Epithelial cell of prostate (primary cell): ENCODE data around the gene UBE2L6.

Experiments used
- DNase-seq: peaks from one replicate; pipeline ENCODE4 v3.0.0-alpha.2; 2011; ENCODE audit warnings: low read depth, low spot score
- H3K27ac ChIP-seq: fragments of 450-650 bp; 2 replicates; pipeline ENCODE4 v1.5.1; 2017; ENCODE audit warnings: mild to moderate bottlenecking

The UBE2L6 gene

DNA sequence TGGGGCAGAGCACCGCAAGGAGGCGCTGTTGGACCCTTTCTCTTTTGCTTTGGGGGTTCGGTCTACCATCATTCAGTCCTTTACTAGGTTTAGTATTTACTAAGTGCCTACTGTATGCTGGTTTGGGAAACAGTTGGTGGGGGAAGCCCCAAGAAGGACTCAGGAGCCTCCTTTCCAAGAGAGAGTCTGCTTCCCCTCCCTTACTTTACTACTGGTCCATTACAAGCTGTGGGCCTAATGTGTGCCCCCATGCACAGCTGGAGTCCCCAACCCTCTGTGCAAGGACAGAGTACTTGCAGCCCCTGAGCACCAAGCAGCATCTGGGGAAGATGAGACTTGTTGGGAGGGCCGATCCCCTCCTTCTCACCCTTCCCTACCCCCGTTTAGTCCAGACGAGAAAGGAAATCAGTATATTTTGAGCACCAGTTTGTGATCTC lies 876 bp upstream of the UBE2L6 start:
- no peak overlapping the region for H3K27ac ChIP-seq
- no peak for DNase-seq

DNA sequence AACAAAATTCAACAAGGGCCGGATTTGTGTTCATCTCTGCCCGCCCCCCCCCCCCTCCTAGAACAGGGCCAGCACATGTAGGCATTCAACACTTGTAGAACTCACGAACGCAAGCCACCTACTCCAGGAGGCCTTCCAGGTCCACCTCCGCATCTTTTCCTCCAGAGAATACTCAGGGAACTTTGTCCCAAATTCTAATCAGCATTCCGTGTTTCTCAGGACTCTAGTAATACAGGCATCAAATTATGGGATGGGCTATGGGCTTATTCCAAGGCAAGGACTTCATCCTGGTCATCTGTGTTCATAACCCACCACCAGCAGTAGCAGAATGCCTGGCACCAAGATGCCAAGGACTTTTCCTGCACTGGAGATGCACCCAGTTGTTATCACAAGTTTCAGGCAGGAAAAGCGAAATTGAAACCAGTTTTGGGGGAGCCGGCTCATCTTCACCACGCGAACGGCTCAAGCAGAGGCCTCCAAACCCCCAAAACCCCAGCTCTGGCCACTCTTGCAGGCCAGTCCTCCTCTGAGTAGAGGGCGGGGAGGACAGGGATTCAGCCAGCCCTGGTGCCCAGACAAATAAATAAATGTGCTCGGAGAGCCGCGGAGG lies 462 bp downstream of the UBE2L6 start:
- no peak overlapping the region for H3K27ac ChIP-seq
- no peak for DNase-seq

- H3K27ac ChIP-seq: peak overlapping the region; percentile 24
Measured at GRCh38 chr11:57566005-57566904, 1.2 kb downstream of the UBE2L6 start.

DNA sequence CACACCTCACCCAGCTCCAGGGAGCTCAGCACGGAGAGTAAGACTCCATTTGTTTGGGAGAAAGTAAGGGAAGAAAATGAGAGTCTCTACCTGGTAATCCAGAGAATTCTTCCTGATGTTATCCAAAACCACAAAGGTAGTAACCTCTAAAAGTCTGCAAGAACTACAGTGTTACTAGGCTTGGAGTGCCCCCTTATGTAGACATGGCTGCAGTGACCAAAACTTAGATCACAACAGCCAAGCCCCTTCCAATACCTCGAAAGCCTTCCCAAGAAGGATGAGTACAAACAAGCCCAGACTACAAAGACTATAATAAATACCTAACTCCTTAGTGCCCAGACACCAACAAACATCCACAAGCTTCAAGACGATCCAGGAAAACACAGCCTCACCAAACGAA lies 4.9 kb downstream of the UBE2L6 start:
- no peak overlapping the region for H3K27ac ChIP-seq
- no peak for DNase-seq

More at GRCh38 chr11:57566005-57566904, 1.2 kb downstream of the UBE2L6 start:
- DNase-seq: no peak

DNA sequence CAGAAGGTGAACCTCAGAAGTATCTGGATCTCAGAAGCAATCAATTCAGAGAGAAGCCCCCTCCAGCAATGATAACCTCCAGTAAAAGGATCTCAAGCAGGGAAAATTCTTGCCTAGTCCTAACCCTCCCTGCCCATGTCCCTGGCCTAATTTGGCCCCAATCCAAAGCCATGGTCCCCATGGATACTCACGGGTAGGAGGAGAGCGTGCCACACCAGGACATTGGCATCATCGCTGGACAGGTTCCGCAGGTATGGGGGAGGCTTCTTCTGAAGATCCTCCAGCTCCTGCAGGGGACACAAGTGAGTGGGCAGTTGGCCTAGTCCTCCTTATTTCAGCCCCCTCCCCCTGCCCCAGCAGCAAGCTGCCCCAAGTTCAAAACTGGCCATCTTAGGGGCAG lies 7.3 kb downstream of the UBE2L6 start:
- no peak for DNase-seq
- H3K27ac ChIP-seq: no peak overlapping the region

- no peak for DNase-seq
- H3K27ac ChIP-seq: no peak overlapping the region
Measured at GRCh38 chr11:57556041-57556440, 11.4 kb downstream of the UBE2L6 start.

DNA sequence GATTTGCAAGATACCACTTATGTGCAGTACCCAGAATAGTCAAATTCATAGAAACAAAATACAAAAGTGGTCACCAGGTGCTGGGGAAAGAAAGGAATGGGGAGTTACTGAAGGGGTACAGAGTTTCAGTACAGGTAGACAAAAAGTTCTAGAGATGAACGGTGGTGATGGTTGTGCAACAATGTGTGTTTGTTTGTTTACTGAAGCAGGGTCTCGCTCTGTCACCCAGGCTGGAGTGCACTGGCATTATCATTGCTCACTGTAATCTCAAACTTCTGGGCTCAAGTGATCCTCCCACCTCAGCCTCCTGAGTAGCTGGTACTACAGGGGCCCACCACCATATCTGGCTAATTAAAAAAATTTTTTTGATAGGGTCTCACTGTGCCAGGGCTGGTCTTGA lies 12.1 kb downstream of the UBE2L6 start:
- no peak overlapping the region for H3K27ac ChIP-seq
- DNase-seq: no peak

GRCh38 chr11:57552479-57552878 lies 15.0 kb downstream of the UBE2L6 start:
- no peak for DNase-seq
- no peak overlapping the region for H3K27ac ChIP-seq

- no peak for DNase-seq
- H3K27ac ChIP-seq: no peak overlapping the region
Measured at GRCh38 chr11:57551941-57552340, 15.5 kb downstream of the UBE2L6 start.

GRCh38 chr11:57549983-57550382 lies 17.5 kb downstream of the UBE2L6 start:
- no peak for DNase-seq
- no peak overlapping the region for H3K27ac ChIP-seq

- DNase-seq: no peak
- H3K27ac ChIP-seq: no peak overlapping the region
Measured at GRCh38 chr11:57547854-57548377, 19.6 kb downstream of the UBE2L6 start.

GRCh38 chr11:57546869-57547475 lies 20.5 kb downstream of the UBE2L6 start:
- no peak overlapping the region for H3K27ac ChIP-seq
- no peak for DNase-seq

GRCh38 chr11:57546451-57546850 lies 21.0 kb downstream of the UBE2L6 start:
- H3K27ac ChIP-seq: no peak overlapping the region
- no peak for DNase-seq

GRCh38 chr11:57545883-57546282 lies 21.6 kb downstream of the UBE2L6 start:
- no peak overlapping the region for H3K27ac ChIP-seq
- DNase-seq: no peak

- H3K27ac ChIP-seq: no peak overlapping the region
- DNase-seq: no peak
Measured at GRCh38 chr11:57544566-57544965, 22.9 kb downstream of the UBE2L6 start.

GRCh38 chr11:57543593-57543992 lies 23.9 kb downstream of the UBE2L6 start:
- H3K27ac ChIP-seq: no peak overlapping the region
- DNase-seq: no peak

DNA sequence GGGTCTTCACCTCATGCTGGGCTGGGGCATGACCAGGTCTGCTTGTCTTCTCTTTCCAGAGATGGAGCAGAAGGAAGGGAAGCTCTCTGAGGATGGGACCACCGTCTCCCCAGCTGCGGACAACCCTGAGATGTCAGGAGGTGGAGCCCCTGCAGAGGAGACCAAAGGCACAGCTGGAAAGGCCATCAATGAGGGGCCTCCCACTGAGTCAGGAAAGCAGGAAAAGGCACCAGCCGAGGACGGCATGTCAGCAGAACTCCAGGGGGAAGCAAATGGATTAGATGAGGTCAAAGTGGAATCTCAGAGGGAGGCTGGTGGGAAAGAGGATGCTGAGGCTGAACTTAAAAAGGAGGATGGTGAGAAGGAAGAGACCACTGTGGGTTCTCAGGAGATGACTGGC lies 24.9 kb downstream of the UBE2L6 start:
- H3K27ac ChIP-seq: no peak overlapping the region
- no peak for DNase-seq

GRCh38 chr11:57541169-57541568 lies 26.3 kb downstream of the UBE2L6 start:
- H3K27ac ChIP-seq: no peak overlapping the region
- no peak for DNase-seq

DNA sequence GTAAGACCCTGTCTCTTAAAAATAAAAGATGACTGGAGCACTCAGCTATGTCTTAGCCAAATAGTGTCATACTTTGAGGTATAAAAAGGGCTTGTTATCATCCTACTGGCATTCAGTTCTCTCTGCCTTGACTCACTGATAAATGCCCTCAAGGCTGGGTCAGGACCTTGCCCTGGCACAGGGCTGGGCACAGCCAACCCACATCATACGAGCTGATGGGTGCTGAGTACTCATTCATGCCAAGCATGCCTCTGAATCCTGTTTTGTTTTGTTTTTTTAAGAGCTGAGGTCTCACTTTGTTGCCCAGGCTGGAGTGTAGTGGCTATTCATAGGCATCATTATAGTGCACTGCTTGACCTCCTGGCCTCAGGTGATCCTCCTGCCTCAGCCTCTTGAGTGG lies 28.1 kb downstream of the UBE2L6 start:
- no peak for DNase-seq
- no peak overlapping the region for H3K27ac ChIP-seq

- no peak for DNase-seq
- H3K27ac ChIP-seq: no peak within 1 kb of the TSS
Measured at GRCh38 chr11:57536947-57537619, 30.4 kb downstream of the UBE2L6 start, which contains the start of gene SMTNL1. TSS of gene SMTNL1 (plus strand) at chr11:57537595. CDS start at chr11:57542643, 5,048 bp downstream.
